Kidney epithelial cell (primary cell): Measurements from ENCODE around the gene RAP1A. TPM values are rescaled to one million over a fixed set of nuclear protein-coding genes. Genes with fewer than 3 reads are reported as not detected.
"Not testable (repeated sequence)": the region's sequence is repeated elsewhere in the genome, so short reads cannot be mapped to it uniquely, and the experiment has no call there.

ENCODE experiments used
- DNase-seq: peaks from one replicate; pipeline ENCODE4 v3.0.0-alpha.2; 2010; ENCODE audit warnings: low read depth
- H3K27me3 ChIP-seq: 2 replicates; pipeline ENCODE4 v1.6.0; 2011; ENCODE audit warnings: low read length; ENCODE audit not compliant: control insufficient read depth, insufficient read depth
- H3K36me3 ChIP-seq: 2 replicates; pipeline ENCODE4 v1.5.1; 2011; ENCODE audit warnings: low read length; ENCODE audit not compliant: control insufficient read depth, insufficient read depth
- H3K4me3 ChIP-seq: 2 replicates; pipeline ENCODE4 v1.5.1; 2011; ENCODE audit warnings: low read depth, mild to moderate bottlenecking, control low read depth, low read length
- total RNA-seq: library from RNA; depleted of rRNA; stranded (reverse); fragments of >200 nt; gene quantifications from 2 replicates; pipeline ENCODE4 v1.2.3, GENCODE V29; 2015
- TF ChIP-seq, protein P1 (sequence below): IDR thresholded peaks from 2 replicates; pipeline ENCODE4 v1.5.1; 2011; ENCODE audit warnings: mild to moderate bottlenecking, moderate library complexity, low read length, control low read depth, inconsistent platforms; ENCODE audit not compliant: insufficient read depth, poor library complexity, severe bottlenecking

The RAP1A gene
- total RNA-seq, 1 donor from 2014 or later = 39.2 TPM

DNA sequence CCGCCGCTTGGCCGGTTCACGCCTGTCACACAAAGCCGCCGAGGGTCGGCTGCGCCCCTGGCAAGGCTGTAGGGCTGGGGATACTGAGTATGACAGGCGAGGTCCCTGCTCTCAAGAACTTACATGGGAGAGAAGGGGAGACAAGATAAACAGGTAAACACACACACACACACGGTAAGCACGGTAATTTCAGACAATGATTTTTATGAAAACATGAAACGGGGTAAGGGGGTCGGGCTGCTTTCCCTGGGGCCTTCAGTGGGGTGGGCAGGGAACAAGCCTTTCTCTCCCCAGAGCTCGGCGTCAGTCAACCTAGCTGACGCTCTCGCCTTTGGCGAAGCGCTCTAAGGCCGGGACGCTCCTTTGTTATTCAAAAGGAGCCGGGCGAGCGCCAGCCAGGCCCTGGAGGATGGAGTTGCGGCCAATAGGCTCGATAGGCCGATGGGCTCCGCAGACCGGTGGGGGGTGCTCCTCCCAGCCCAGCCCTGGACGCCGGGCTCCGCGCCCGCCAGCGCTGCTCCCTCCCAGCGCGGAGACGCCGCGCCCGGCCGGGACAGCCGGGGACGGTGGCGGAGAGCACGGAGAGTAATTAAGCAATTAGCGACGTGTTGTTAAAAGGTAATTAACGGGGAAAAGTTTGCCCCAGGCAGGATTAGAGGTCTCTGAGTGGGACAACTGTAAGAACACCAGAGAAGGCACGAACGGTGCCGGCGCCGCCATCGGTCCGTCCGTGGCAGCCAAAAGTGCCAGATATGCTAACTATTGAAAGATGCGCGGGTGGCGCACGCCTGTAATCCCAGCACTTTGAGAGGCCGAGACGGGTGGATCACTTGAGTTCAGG is 120.6 kb downstream of the RAP1A start:
- Histone ChIP-seq H3K27me3 (peaks cover 9% of the 10 kb centered on the region), H3K36me3 (no peaks in the 10 kb centered on the region), H3K4me3 (peak overlapping the region; percentile 54)
- TF ChIP-seq, protein P1, sequence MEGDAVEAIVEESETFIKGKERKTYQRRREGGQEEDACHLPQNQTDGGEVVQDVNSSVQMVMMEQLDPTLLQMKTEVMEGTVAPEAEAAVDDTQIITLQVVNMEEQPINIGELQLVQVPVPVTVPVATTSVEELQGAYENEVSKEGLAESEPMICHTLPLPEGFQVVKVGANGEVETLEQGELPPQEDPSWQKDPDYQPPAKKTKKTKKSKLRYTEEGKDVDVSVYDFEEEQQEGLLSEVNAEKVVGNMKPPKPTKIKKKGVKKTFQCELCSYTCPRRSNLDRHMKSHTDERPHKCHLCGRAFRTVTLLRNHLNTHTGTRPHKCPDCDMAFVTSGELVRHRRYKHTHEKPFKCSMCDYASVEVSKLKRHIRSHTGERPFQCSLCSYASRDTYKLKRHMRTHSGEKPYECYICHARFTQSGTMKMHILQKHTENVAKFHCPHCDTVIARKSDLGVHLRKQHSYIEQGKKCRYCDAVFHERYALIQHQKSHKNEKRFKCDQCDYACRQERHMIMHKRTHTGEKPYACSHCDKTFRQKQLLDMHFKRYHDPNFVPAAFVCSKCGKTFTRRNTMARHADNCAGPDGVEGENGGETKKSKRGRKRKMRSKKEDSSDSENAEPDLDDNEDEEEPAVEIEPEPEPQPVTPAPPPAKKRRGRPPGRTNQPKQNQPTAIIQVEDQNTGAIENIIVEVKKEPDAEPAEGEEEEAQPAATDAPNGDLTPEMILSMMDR = no peak
- DNase-seq = no peak

DNA sequence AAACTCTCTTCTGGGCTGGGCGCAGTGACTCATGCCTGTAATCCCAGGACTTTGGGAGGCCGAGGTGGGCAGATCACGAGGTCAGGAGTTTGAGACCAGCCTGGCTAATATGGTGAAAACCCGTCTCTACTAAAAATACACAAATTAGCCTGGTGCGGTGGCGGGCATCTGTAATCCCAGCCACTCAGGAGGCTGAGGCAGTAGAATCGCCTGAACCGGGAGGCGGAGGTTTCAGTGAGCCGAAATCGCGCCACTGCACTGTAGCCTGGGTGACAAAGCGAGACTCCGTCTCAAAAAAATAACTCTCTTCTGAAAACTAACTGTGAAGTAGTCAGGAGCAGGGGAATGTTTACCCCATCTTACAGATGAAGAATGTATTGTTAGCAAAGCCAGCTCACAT is 122.7 kb downstream of the RAP1A start:
- not testable (repeated sequence) for H3K4me3 ChIP-seq, H3K36me3 ChIP-seq, DNase-seq, H3K27me3 ChIP-seq

DNA sequence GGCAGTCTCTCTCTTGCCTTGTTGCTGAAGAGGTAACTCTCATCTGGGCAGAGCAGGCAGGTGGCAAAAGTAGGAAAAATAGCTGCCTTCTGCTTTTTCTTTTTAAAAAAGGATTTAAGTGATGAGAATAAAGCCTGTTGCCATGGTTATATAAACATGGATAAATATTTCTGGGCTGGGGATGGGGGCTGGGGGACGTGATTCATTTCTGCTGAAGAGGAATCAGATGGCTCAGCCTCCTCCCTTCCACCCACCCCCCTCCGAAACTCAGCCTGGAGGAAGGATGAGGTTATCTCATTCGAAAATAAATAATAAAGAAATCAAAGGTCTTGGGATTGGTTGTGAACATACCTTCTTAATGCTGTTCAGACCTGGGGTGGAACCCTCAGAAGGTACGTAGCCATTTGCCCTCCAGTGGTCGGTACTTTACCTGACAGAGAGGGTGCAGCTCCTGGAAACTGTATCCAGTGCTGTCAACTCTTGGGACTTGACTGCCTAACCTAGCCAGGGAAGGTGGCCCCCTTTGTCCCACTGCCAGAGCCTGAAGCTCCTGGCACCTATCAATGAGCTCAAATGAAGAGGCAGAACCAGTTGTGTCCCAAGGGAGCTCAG is 123.5 kb downstream of the RAP1A start:
- Histone ChIP-seq H3K36me3 (no peaks in the 10 kb centered on the region), H3K27me3 (peaks cover 7% of the 10 kb centered on the region), H3K4me3 (no peak overlapping the region)
- no peak for DNase-seq
- TF ChIP-seq, protein P1 = no peak

DNA sequence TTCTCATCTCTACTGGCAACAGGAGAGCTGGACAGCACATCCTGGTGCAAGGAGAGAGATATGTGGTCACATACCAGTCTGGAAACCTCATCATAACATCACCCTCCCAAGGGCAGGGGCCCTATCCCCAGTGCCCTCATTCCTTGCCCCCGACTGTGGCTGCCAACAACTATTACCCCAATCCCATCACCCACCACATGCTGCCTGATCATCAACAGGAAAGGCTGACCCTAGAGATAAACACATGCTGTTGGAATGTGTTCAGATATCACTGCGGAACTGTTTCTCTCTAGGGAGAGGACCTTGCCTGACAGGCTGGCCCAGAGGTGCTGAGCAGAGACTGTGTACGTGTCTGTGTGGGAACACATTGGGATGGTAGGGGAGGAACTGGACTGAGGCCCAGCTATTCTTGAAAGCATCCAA is 124.1 kb downstream of the RAP1A start:
- TF ChIP-seq, protein P1 = no peak
- DNase-seq = no peak
- Histone ChIP-seq H3K4me3 (no peak overlapping the region), H3K36me3 (no peaks in the 10 kb centered on the region), H3K27me3 (peaks cover 7% of the 10 kb centered on the region)

DNA sequence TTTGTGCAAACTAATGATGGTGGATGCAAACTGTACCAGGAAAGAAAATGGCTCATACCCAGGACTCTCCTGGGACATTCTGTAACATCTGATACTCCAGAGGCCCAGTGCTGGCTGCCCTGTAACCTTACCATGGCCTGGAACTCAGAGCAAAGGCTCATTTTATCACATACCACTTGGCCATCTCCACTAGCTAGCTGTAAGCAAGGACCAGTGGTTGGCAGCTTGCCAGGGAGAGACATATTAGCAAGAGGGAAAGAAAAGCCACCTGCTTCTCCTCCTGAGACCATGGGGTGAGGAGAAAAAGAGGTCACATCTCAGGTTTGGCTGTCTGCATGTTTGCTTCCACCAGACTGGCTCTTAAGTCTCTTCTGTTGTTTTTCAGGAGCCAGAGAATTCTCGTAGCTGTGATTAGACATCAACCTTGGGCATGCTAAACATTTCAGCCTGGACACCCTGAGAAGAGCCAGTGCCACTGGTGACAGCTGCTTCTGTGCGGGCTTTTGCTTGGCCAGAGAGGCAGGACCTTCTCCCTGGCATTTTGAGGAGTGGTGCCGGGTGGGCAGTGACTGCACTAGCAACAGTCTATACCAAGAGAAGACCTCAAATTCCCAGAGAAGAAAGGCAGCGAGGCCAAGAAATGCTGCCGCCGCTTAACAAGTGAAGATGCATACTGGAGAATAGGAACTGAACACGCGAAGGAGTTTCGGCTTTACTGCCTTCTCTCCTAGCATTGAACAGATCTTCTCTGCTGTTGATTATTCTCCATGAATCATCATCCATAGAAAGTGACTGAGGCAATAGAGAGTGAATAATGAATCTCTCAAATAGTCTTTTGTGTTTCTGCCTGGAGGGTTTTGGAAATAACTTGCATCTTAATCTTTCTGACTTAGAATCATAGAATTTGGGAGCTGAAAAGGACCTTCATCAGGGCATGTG is 126.4 kb downstream of the RAP1A start:
- no peak for DNase-seq
- H3K27me3 ChIP-seq = peaks cover 6% of the 10 kb centered on the region
- TF ChIP-seq, protein P1 = no peak

DNA sequence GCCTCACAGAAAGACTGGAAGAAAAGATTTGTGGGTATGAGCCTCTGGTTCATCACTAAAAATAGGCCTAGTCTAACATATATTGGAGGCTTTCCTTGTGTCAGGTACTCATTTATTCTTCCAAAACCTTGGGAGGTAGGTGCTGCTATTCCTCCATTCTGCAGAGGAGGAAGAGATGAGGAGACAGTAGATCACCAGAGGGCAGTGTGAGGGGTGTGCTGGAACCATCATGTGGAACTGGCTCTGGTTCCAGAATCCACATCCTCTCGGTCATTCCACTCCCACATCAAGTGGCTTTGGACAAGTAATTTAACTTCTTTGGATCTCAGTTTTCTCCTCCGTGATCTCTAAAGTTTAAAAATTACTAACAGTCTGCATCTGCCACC is 127.0 kb downstream of the RAP1A start:
- no peaks in the 10 kb centered on the region for H3K27me3 ChIP-seq
- H3K36me3 ChIP-seq = no peaks in the 10 kb centered on the region
- TF ChIP-seq, protein P1 = no peak
- H3K4me3 ChIP-seq = no peak overlapping the region
- DNase-seq = no peak

More for the DNA sequence above, 126.4 kb downstream of the RAP1A start:
- no peak overlapping the region for H3K4me3 ChIP-seq
- H3K36me3 ChIP-seq = no peaks in the 10 kb centered on the region
